ENCODE measurements around the gene SUSD6. TPM values are rescaled to one million over a fixed set of nuclear protein-coding genes. Genes with fewer than 3 reads are reported as not detected.

Gene SUSD6
- total and polyA plus RNA-seq, 9 of the 15 experiments (the other 6 are each of a cell fraction or from before 2014, with no cell fraction given) = 2.9 to 20.7 (median 5.6) TPM

GRCh38 chr14:69654116-69654515 is 42.7 kb downstream of the SUSD6 start:
- POLR2A ChIA-PET = interaction anchor here (1.7 kb wide), 1 partner anchor 11 kb away, joined by 5 read pairs; no protein-coding TSS in a partner anchor
- Histone ChIP-seq H3K9me3 (replicated peaks; ENCODE audit: control insufficient read depth, insufficient read depth, low read depth, low read length) (no peaks in the 10 kb centered on the region), H3K27ac (ENCODE audit: extremely low read depth, low read depth, low read length) (peak overlapping the region; percentile 39; the same call in 2 of the 3 replicates), H3K9ac (ENCODE audit: insufficient read depth in 1 of 2, low read depth in 2 of 2, low read length in 2 of 2) (no peak overlapping the region), H3K9me1 (ENCODE audit: control insufficient read depth, insufficient read depth, low read length) (no peaks in the 10 kb centered on the region), H4K20me1 (replicated peaks; ENCODE audit: control insufficient read depth, insufficient read depth, low read length) (no peaks in the 10 kb centered on the region), H3K4me1 (replicated peaks in 1 of 2; ENCODE audit: control insufficient read depth in 2 of 2, insufficient read depth in 2 of 2, low read length in 2 of 2) (peaks cover 24 to 67% of the 10 kb centered on the region in 2 experiments), H2AFZ (ENCODE audit: low read depth, low read length) (no peak overlapping the region), H3K4me2 (ENCODE audit: insufficient read depth, low read length) (peak overlapping the region; percentile 43), H3K79me2 (ENCODE audit: control insufficient read depth, insufficient read depth, low read length) (peaks cover 97% of the 10 kb centered on the region), H3K36me3 (ENCODE audit: control insufficient read depth, insufficient read depth, low read length) (peaks cover 9% of the 10 kb centered on the region; the same call in 1 of the 3 replicates), H3K4me3 (no peak overlapping the region), H3K27me3 (ENCODE audit: control insufficient read depth in 2 of 2, insufficient read depth in 2 of 2, low read length in 2 of 2) (no peaks in the 10 kb centered on the region)
- DNase-seq (ENCODE audit: extremely low read depth in 1 of 4, low spot score in 3 of 4) (peak in 1 of 4 experiments; percentile 47), FAIRE-seq (peak; percentile 35), ATAC-seq (peak; percentile 10; the same call in 2 of the 3 replicates)
- 7% methylated on average over 2 of the region's 3 CpGs for WGBS (ENCODE audit: insufficient coverage, low coverage, missing lambda C conversion rate)
- CTCF ChIA-PET (ENCODE audit: low intra/inter-chr PET ratio) = no interaction called here
- BruUV-seq (replicated peaks) = no TSS peak
- intact Hi-C loops (cut with micrococcal nuclease) = loop anchor here (5.0 kb wide), 1 partner anchor 48 kb away; no protein-coding TSS in a partner anchor
- in situ Hi-C loops (cut with MboI) = no loop called here
- TF ChIP-seq ZNF280B (CRISPR knock-in tag; IDR thresholded peaks at IDR 0.05) (no peak), EHMT2 (IDR thresholded peaks at IDR 0.05) (no peak), ZEB2 (IDR thresholded peaks at IDR 0.05) (no peak), KLF13 (tag; IDR thresholded peaks at IDR 0.05; ENCODE audit: borderline replicate concordance, low read depth) (no peak), FOS (IDR thresholded peaks at IDR 0.05; ENCODE audit: extremely low read depth, insufficient read length) (no peak), EWSR1 (IDR thresholded peaks at IDR 0.05; ENCODE audit: borderline replicate concordance, low read depth, partially characterized antibody) (no peak), RREB1 (CRISPR knock-in tag; IDR thresholded peaks at IDR 0.05) (no peak), RHOXF2B (CRISPR knock-in tag; conservative IDR thresholded peaks at IDR 0.05) (no peak), POLR2G (IDR thresholded peaks at IDR 0.05; ENCODE audit: low read depth, low read length) (no peak), NFATC3 (IDR thresholded peaks at IDR 0.05) (no peak), ZNF830 (CRISPR knock-in tag; IDR thresholded peaks at IDR 0.05) (no peak), CBFA2T3 (IDR thresholded peaks at IDR 0.05) (peak; percentile 43), MAZ (CRISPR knock-in tag; conservative IDR thresholded peaks at IDR 0.05 in 1 of 2, IDR thresholded peaks at IDR 0.05 in 1 of 2) (no peak), ARID3A (IDR thresholded peaks at IDR 0.05; ENCODE audit: borderline replicate concordance, low read depth, low read length) (no peak), TCF3 (CRISPR knock-in tag; IDR thresholded peaks at IDR 0.05) (peak; percentile 36; the same call in 1 of the 2 replicates)
